Measurements from ENCODE around the gene EPAS1.

DNA sequence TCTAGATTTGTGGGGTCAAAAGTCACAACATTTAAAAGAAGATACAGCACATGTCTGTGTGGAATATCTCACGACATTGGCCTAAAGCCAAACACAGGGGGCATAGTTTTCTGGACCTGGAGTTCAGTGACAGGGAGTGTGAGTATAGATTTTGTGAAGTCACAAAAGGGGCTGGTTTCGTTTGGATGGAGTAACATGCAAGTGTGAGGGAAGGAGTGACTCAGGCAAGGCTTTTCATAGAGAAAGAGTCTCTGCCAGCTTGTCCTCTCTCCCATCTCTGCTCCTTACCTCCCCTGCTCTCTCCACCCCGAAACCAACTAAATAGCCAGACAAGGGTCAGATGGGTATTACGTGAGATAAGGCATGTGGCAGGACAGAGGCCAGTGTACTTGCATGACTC lies 3.7 kb upstream of the EPAS1 start:
- TF ChIP-seq, protein P1, sequence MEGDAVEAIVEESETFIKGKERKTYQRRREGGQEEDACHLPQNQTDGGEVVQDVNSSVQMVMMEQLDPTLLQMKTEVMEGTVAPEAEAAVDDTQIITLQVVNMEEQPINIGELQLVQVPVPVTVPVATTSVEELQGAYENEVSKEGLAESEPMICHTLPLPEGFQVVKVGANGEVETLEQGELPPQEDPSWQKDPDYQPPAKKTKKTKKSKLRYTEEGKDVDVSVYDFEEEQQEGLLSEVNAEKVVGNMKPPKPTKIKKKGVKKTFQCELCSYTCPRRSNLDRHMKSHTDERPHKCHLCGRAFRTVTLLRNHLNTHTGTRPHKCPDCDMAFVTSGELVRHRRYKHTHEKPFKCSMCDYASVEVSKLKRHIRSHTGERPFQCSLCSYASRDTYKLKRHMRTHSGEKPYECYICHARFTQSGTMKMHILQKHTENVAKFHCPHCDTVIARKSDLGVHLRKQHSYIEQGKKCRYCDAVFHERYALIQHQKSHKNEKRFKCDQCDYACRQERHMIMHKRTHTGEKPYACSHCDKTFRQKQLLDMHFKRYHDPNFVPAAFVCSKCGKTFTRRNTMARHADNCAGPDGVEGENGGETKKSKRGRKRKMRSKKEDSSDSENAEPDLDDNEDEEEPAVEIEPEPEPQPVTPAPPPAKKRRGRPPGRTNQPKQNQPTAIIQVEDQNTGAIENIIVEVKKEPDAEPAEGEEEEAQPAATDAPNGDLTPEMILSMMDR (IDR thresholded peaks at IDR 0.05), result no peak
- TF ChIP-seq, protein P2, sequence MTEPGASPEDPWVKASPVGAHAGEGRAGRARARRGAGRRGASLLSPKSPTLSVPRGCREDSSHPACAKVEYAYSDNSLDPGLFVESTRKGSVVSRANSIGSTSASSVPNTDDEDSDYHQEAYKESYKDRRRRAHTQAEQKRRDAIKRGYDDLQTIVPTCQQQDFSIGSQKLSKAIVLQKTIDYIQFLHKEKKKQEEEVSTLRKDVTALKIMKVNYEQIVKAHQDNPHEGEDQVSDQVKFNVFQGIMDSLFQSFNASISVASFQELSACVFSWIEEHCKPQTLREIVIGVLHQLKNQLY (CRISPR knock-in tag; IDR thresholded peaks at IDR 0.05), result no peak

Data from WTC11 (cell line).